Right ventricle myocardium inferior (tissue), 1 donor: ENCODE data around the gene ITIH3. TPM values are rescaled to one million over a fixed set of nuclear protein-coding genes. Genes with fewer than 3 reads are reported as not detected.

Experiments
- ATAC-seq: fragments of 200-7000 bp; cut with Tn5 transposase; one replicate; pipeline ENCODE4 v1.9.1; 2020; ENCODE audit warnings: mild to moderate bottlenecking, moderate library complexity
- DNase-seq: peaks from one replicate; pipeline ENCODE4 v3.0.0; 2021; ENCODE audit errors: missing footprints
- intact Hi-C: fragments of 100-400 bp; cut with DNase I; formaldehyde crosslinking; loops from one replicate; pipeline ENCODE4 v1.11.0; 2022
- microRNA-seq: library from miRNA; unstranded; fragments of <30 nt; microRNA quantifications from one replicate; pipeline ENCODE4 v1.2.0, GENCODE V29; 2020
- total RNA-seq: library from RNA; stranded (reverse); fragmentation: NEBNext Ultra II Directional; extraction: Animal tissue kit (Norgen Biotek cat#: 25700); gene quantifications from one replicate; pipeline ENCODE4 v1.2.1, GENCODE V29; 2021
- donor health status: DM: no; HTN: yes; CAD: no; lungs with severe emphysema.

ITIH3 gene
- total RNA-seq, 1 donor from 2014 or later, result 0.43 TPM

- DNase-seq (no peak), ATAC-seq (no peak)
- intact Hi-C loops, result loop anchor here (5.0 kb wide), 1 partner anchor 218 kb away; no protein-coding TSS in a partner anchor
Observed at GRCh38 chr3:52854013-52854412, 59.4 kb downstream of the ITIH3 start.

GRCh38 chr3:52856666-52857065, 62.1 kb downstream of the ITIH3 start:
- no peak for ATAC-seq
- intact Hi-C loops, result no loop called here
- DNase-seq, result no peak

GRCh38 chr3:52857133-52857532, 62.5 kb downstream of the ITIH3 start:
- no peak for DNase-seq

GRCh38 chr3:52857864-52858263, 63.3 kb downstream of the ITIH3 start:
- intact Hi-C loops, result no loop called here
- ATAC-seq (no peak), DNase-seq (no peak)

More at GRCh38 chr3:52857133-52857532, 62.5 kb downstream of the ITIH3 start:
- no peak for ATAC-seq
- intact Hi-C loops, result no loop called here

Small RNAs within 50 kb of the gene (microRNA-seq; reads per million reads assigned to microRNA genes)
- gene MIR8064, result not detected

Other genes starting within 250 kb of the ITIH3 start
- gene PBRM1, start 108.9 kb upstream of the ITIH3 start, total RNA-seq, result 45.3 TPM
- gene GNL3, start 108.8 kb upstream of the ITIH3 start, total RNA-seq, result 28.8 TPM
- gene GLT8D1, start 89.0 kb upstream of the ITIH3 start, total RNA-seq, result 33.2 TPM
- gene SPCS1, start 88.7 kb upstream of the ITIH3 start, total RNA-seq, result 85.0 TPM
- 20.4 TPM for gene NEK4, start 23.9 kb upstream of the ITIH3 start, total RNA-seq
- gene ITIH1, start 17.2 kb upstream of the ITIH3 start, total RNA-seq, result not detected
- gene ITIH4, start 35.9 kb downstream of the ITIH3 start, total RNA-seq, result 5.0 TPM
- gene MUSTN1, start 40.2 kb downstream of the ITIH3 start, total RNA-seq, result 26.5 TPM
- gene STIMATE, start 102.8 kb downstream of the ITIH3 start, total RNA-seq, result 9.0 TPM